Stimulated activated CD8-positive, alpha-beta memory T cell treated with anti-CD3 and anti-CD28 coated beads, Interleukin-4, amount 100 ng/mL, for 24 hours (primary cell): ENCODE measurements around the gene C4orf51.

Source experiments
- DNase-seq: peaks from one replicate; pipeline ENCODE4 v3.0.0-alpha.2; 2020; ENCODE audit warnings: low read depth

C4orf51 gene

GRCh38 chr4:145757188-145757587 lies 77.2 kb downstream of the C4orf51 start:
- DNase-seq: no peak

- DNase-seq: no peak
Measured at GRCh38 chr4:145760176-145760575, 80.2 kb downstream of the C4orf51 start.

- no peak for DNase-seq
Measured at GRCh38 chr4:145760961-145761929, 81.3 kb downstream of the C4orf51 start.

GRCh38 chr4:145762719-145763118 lies 82.8 kb downstream of the C4orf51 start:
- DNase-seq: no peak

- no peak for DNase-seq
Measured at GRCh38 chr4:145763399-145763798, 83.5 kb downstream of the C4orf51 start.

- no peak for DNase-seq
Measured at GRCh38 chr4:145766273-145766672, 86.3 kb downstream of the C4orf51 start.

- no peak for DNase-seq
Measured at GRCh38 chr4:145769450-145770037, 89.6 kb downstream of the C4orf51 start.

GRCh38 chr4:145770124-145770523 lies 90.2 kb downstream of the C4orf51 start:
- no peak for DNase-seq

- no peak for DNase-seq
Measured at GRCh38 chr4:145772347-145772746, 92.4 kb downstream of the C4orf51 start.

- no peak for DNase-seq
Measured at GRCh38 chr4:145773581-145774234, 93.8 kb downstream of the C4orf51 start.

GRCh38 chr4:145774473-145774872 lies 94.5 kb downstream of the C4orf51 start:
- no peak for DNase-seq

GRCh38 chr4:145775406-145775805 lies 95.5 kb downstream of the C4orf51 start:
- DNase-seq: no peak

GRCh38 chr4:145776208-145776607 lies 96.3 kb downstream of the C4orf51 start:
- DNase-seq: no peak

- no peak for DNase-seq
Measured at GRCh38 chr4:145779319-145779801, 99.4 kb downstream of the C4orf51 start.

- no peak for DNase-seq
Measured at GRCh38 chr4:145781351-145781750, 101.4 kb downstream of the C4orf51 start.
